ENCODE results near the gene CSNK1G3. TPM values are rescaled to one million over a fixed set of nuclear protein-coding genes. Genes with fewer than 3 reads are reported as not detected.

Gene CSNK1G3
- total RNA-seq, 1 experiment from 2014 or later = 48.3 TPM

GRCh38 chr5:123610209-123610608 is 98.2 kb downstream of the CSNK1G3 start:
- H3K79me2 ChIP-seq (ENCODE audit: insufficient read depth, low read length) = no peaks in the 10 kb centered on the region
- Mint-ChIP-seq H3K4me3 (no peak overlapping the region), H3K27me3 (ENCODE audit: low read depth) (no peaks in the 10 kb centered on the region), H3K4me1 (no peaks in the 10 kb centered on the region), H3K27ac (peak overlapping the region in 1 of 3 experiments; percentile 39; a peak in 1 of 7 replicates), H3K36me3 (ENCODE audit: insufficient read depth in 1 of 3, low read depth in 3 of 3) (peaks cover 12 to 20% (median 15%) of the 10 kb centered on the region in 3 experiments; a peak in 6 of 7 replicates), H3K9me3 (no peaks in the 10 kb centered on the region)
- no peak overlapping the region for H3K27ac ChIP-seq (ENCODE audit: insufficient read length, low read depth, low read length)
- no peaks in the 10 kb centered on the region for H3K4me1 ChIP-seq (ENCODE audit: insufficient read depth, low read length)
- H4K8ac ChIP-seq (replicated peaks; ENCODE audit: insufficient read length, low read depth, low read length) = no peak overlapping the region
- no peak overlapping the region for H3K4me2 ChIP-seq (ENCODE audit: insufficient read depth, insufficient read length, low read length)
- WGBS (ENCODE audit: extremely low coverage, insufficient read length, low lambda C conversion rate) = no CpG with 5 or more reads among the region's 2 CpGs
- H3K79me1 ChIP-seq (ENCODE audit: insufficient read depth, low read depth, low read length, poor library complexity, severe bottlenecking) = no peaks in the 10 kb centered on the region
- no peak overlapping the region for H3T11ph ChIP-seq (ENCODE audit: low read length)
- DNase-seq = no peak
- no peak overlapping the region for H4K5ac ChIP-seq (ENCODE audit: insufficient read length, low read depth, low read length)
- no peak overlapping the region for H3K23ac ChIP-seq (ENCODE audit: insufficient read length, low read depth, low read length)
- H3K14ac ChIP-seq (ENCODE audit: insufficient read depth, low read length) = no peak overlapping the region
- H4K20me1 ChIP-seq (ENCODE audit: control insufficient read depth, insufficient read depth, insufficient read length) = no peaks in the 10 kb centered on the region
- H2BK120ac ChIP-seq (ENCODE audit: low read depth, low read length, poor library complexity, severe bottlenecking) = no peak overlapping the region
- no peak overlapping the region for H4K91ac ChIP-seq (ENCODE audit: insufficient read length, low read depth, low read length)
- no peak for TF ChIP-seq CTCF (conservative IDR thresholded peaks at IDR 0.05)
- H3K56ac ChIP-seq (ENCODE audit: insufficient read length, low read depth, low read length) = no peak overlapping the region
- no peak overlapping the region for H3K18ac ChIP-seq (ENCODE audit: insufficient read length, low read depth, low read length)
- H3K9ac ChIP-seq (ENCODE audit: extremely low read depth, insufficient read length, low read length) = no peak overlapping the region
- H2AFZ ChIP-seq (ENCODE audit: low read length) = no peak overlapping the region
- no peak overlapping the region for H2BK12ac ChIP-seq (ENCODE audit: insufficient read length, low read depth, low read length)
- H2BK15ac ChIP-seq (ENCODE audit: low read depth, low read length) = no peak overlapping the region
- no peak overlapping the region for H2BK20ac ChIP-seq (ENCODE audit: low read depth, low read length, poor library complexity, severe bottlenecking)
- no peaks in the 10 kb centered on the region for H3K9me3 ChIP-seq (ENCODE audit: control insufficient read depth, low read depth, low read length)
- H3K4ac ChIP-seq (ENCODE audit: low read depth, low read length) = no peak overlapping the region
- no peaks in the 10 kb centered on the region for H3K23me2 ChIP-seq (ENCODE audit: insufficient read length, low read depth, low read length, poor library complexity, severe bottlenecking)
- H2BK5ac ChIP-seq (ENCODE audit: insufficient read length, low read length) = no peak overlapping the region
- no peak overlapping the region for H2AK5ac ChIP-seq (ENCODE audit: insufficient read length, low read length)
- H3K27me3 ChIP-seq (ENCODE audit: insufficient read depth, low read length) = no peaks in the 10 kb centered on the region

Measured in H9 (cell line).